HG03108 (cell line): Measurements from ENCODE around the gene NLGN1.

Experiments used
- ATAC-seq: cut with Tn5 transposase; IDR thresholded peaks from one replicate; pipeline ENCODE4 v1.9.1; 2021; ENCODE audit warnings: moderate library complexity; ENCODE audit not compliant: unreplicated experiment

The NLGN1 gene

GRCh38 chr3:174315225-174315624 is 917.7 kb downstream of the NLGN1 start:
- no peak for ATAC-seq

GRCh38 chr3:174317005-174317404 is 919.5 kb downstream of the NLGN1 start:
- no peak for ATAC-seq

GRCh38 chr3:174318181-174318580 is 920.6 kb downstream of the NLGN1 start:
- no peak for ATAC-seq

- ATAC-seq = no peak
Measured at GRCh38 chr3:174321548-174321947, 924.0 kb downstream of the NLGN1 start.

- ATAC-seq = no peak
Measured at GRCh38 chr3:174322789-174323188, 925.2 kb downstream of the NLGN1 start.

GRCh38 chr3:174325171-174325570 is 927.6 kb downstream of the NLGN1 start:
- ATAC-seq = no peak

- no peak for ATAC-seq
Measured at GRCh38 chr3:174325834-174326700, 928.5 kb downstream of the NLGN1 start.

GRCh38 chr3:174329321-174329720 is 931.8 kb downstream of the NLGN1 start:
- ATAC-seq = no peak

GRCh38 chr3:174330303-174330702 is 932.8 kb downstream of the NLGN1 start:
- no peak for ATAC-seq

GRCh38 chr3:174331095-174331800 is 933.7 kb downstream of the NLGN1 start:
- no peak for ATAC-seq

GRCh38 chr3:174332391-174332790 is 934.8 kb downstream of the NLGN1 start:
- no peak for ATAC-seq

GRCh38 chr3:174333640-174334039 is 936.1 kb downstream of the NLGN1 start:
- no peak for ATAC-seq

GRCh38 chr3:174334111-174334510 is 936.6 kb downstream of the NLGN1 start:
- no peak for ATAC-seq

GRCh38 chr3:174335324-174335723 is 937.8 kb downstream of the NLGN1 start:
- no peak for ATAC-seq

- ATAC-seq = no peak
Measured at GRCh38 chr3:174335910-174336309, 938.4 kb downstream of the NLGN1 start.
